Activated T-helper 2 cell treated with anti-CD3 and anti-CD28 coated beads, Interferon-gamma antibody, Interleukin-2, Interleukin-4, amounts not matched to agents 10 μg/mL and 5 μg/mL and 100 μg/mL, durations not matched to agents 14 hours and 24 hours and 36 hours (primary cell): Measurements from ENCODE around the gene MBD3L2B. TPM values are rescaled to one million over a fixed set of nuclear protein-coding genes. Genes with fewer than 3 reads are reported as not detected.
A peak's percentile ranks its signal among the peaks of the same experiment; 100 is the strongest.
"Not testable (repeated sequence)": the region's sequence is repeated elsewhere in the genome, so short reads cannot be mapped to it uniquely, and the experiment has no call there.

Experiments used
- DNase-seq: peaks from one replicate; pipeline ENCODE4 v3.0.0; 2021; ENCODE audit warnings: low spot score
- H3K27ac Mint-ChIP-seq: one replicate; pipeline ENCODE4 v1.8.0; 2021; ENCODE audit warnings: mixed read lengths
- H3K27me3 Mint-ChIP-seq: one replicate; pipeline ENCODE4 v1.8.0; 2021; ENCODE audit warnings: low read depth, mixed read lengths
- H3K36me3 Mint-ChIP-seq: one replicate; pipeline ENCODE4 v1.8.0; 2021; ENCODE audit warnings: low read depth, mixed read lengths
- H3K4me1 Mint-ChIP-seq: one replicate; pipeline ENCODE4 v1.8.0; 2021; ENCODE audit warnings: low read depth, mixed read lengths
- H3K4me3 Mint-ChIP-seq: one replicate; pipeline ENCODE4 v1.8.0; 2021; ENCODE audit warnings: low read depth, mild to moderate bottlenecking, moderate library complexity, mixed read lengths
- H3K9me3 Mint-ChIP-seq: one replicate; pipeline ENCODE4 v1.8.0; 2021; ENCODE audit warnings: mixed read lengths
- intact Hi-C: fragments of 100-400 bp; cut with micrococcal nuclease; formaldehyde crosslinking; loops from one replicate; pipeline ENCODE4 v1.15.1; 2023
- total RNA-seq: library from RNA; stranded (reverse); gene quantifications from 2 replicates; pipeline ENCODE4 v1.2.3, GENCODE V29; 2022

The MBD3L2B gene
- total RNA-seq, 1 donor from 2014 or later: not detected

DNA sequence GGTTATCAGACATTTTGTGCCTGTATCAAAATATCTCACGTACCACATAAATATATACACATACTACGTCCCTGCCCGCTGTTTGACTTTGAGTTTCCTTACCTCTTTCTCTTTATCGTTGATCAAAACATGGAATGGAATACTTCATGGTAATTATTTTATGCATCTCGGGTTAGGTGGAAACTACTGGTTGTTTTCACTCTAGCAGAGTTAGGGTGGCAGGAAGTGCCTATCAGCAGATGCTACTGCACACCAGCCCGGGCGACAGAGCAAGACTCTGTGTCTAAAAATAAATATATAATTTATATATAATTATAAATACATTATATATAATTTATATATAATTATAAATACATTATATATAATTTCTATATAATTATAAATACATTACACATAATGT, 31.7 kb upstream of the MBD3L2B start:
- H3K27ac Mint-ChIP-seq, H3K4me3 Mint-ChIP-seq, DNase-seq, H3K9me3 Mint-ChIP-seq, H3K4me1 Mint-ChIP-seq, H3K27me3 Mint-ChIP-seq, H3K36me3 Mint-ChIP-seq, intact Hi-C loops: not testable (repeated sequence)

GRCh38 chr19:7051421-7051820, 30.2 kb upstream of the MBD3L2B start:
- H3K4me1 Mint-ChIP-seq, H3K27me3 Mint-ChIP-seq, H3K9me3 Mint-ChIP-seq, intact Hi-C loops, H3K36me3 Mint-ChIP-seq, H3K4me3 Mint-ChIP-seq, DNase-seq, H3K27ac Mint-ChIP-seq: not testable (repeated sequence)

DNA sequence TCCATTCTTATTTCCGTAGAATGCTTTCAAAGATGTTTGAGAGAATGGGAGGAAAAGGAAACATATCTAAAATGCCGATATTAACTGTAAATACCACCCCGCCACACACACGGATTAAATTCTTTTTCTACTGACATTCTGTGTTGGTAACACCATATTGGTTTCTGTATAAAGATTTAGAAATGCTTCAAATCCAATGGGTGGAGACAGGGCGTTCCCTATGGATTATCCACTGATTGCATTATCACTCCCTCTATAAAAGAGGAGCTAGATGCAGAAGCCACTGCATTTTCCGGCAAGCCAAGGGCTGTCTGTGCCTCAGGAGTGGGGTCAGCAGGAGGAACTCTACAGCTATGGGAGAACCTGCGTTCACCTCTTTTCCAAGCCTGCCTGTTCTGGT, 27.8 kb upstream of the MBD3L2B start, which contains the start of gene MBD3L2:
TSS of gene MBD3L2 (plus strand) at position 301 of the 400 bp plus-strand sequence. CDS start at position 354, 53 bp downstream.
- H3K9me3 Mint-ChIP-seq, H3K4me1 Mint-ChIP-seq, intact Hi-C loops, DNase-seq, H3K27me3 Mint-ChIP-seq, H3K36me3 Mint-ChIP-seq, H3K4me3 Mint-ChIP-seq, H3K27ac Mint-ChIP-seq: not testable (repeated sequence)

- DNase-seq, H3K4me3 Mint-ChIP-seq, H3K27me3 Mint-ChIP-seq, H3K36me3 Mint-ChIP-seq, H3K9me3 Mint-ChIP-seq, H3K27ac Mint-ChIP-seq, H3K4me1 Mint-ChIP-seq, intact Hi-C loops: not testable (repeated sequence)
Observed at GRCh38 chr19:7041563-7041962, 20.3 kb upstream of the MBD3L2B start.

DNA sequence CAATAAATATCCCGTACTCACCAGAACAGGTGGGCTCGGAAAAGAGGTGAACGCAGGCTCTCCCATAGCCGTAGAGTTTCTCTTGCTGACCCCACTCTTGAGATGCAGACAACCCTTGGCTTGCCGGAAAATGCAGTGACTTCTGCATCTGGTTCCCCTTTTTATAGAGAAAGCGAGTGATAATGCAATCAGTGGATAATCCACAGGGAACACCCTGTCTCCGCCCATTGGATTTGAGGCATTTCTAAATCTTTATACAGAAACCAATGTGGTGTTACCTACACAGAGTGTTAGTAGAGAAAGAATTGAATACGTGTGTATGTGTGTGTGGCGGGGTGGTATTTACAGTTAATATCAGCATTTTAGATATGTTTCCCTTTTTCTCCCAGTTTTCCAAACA, 18.8 kb upstream of the MBD3L2B start, which contains the start of gene MBD3L4:
TSS of gene MBD3L4 (minus strand) at position 101 of the 400 bp plus-strand sequence. CDS start at position 66, 35 bp downstream.
- DNase-seq, H3K36me3 Mint-ChIP-seq, H3K27me3 Mint-ChIP-seq, H3K9me3 Mint-ChIP-seq, H3K4me1 Mint-ChIP-seq, H3K27ac Mint-ChIP-seq, H3K4me3 Mint-ChIP-seq, intact Hi-C loops: not testable (repeated sequence)

- intact Hi-C loops, H3K9me3 Mint-ChIP-seq, H3K27ac Mint-ChIP-seq, H3K27me3 Mint-ChIP-seq, DNase-seq, H3K4me1 Mint-ChIP-seq, H3K36me3 Mint-ChIP-seq, H3K4me3 Mint-ChIP-seq: not testable (repeated sequence)
Observed at GRCh38 chr19:7030278-7030677, 9.0 kb upstream of the MBD3L2B start, which contains the start of gene MBD3L5. Gene MBD3L5, plus strand, starts transcription at chr19:7030578. Its CDS starts 34 bp downstream, at chr19:7030612.

DNA sequence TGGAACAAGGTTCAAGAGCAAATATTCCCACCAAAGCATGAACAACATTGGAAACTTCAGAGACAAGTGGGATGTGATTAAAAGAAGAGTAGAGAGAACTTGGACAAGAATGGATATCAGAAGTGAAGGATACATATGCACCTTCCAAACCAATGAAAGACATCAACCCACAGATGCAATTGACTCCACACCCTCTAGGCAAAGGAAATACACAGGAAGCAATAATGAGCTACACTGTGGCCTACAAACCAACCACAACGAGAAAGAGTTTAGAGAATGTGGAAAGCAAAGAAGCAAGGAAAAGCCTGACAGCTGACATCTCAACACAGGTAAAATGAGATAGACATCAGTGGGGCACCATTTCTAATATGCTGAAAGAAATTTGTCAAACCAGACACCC, 7.6 kb upstream of the MBD3L2B start:
- H3K4me1 Mint-ChIP-seq, intact Hi-C loops, H3K27ac Mint-ChIP-seq, H3K9me3 Mint-ChIP-seq, H3K36me3 Mint-ChIP-seq, H3K4me3 Mint-ChIP-seq, H3K27me3 Mint-ChIP-seq, DNase-seq: not testable (repeated sequence)

GRCh38 chr19:7018828-7019227, 2.4 kb downstream of the MBD3L2B start:
- Mint-ChIP-seq H3K27me3 (no peaks in the 10 kb centered on the region), H3K27ac (no peak overlapping the region), H3K9me3 (peaks cover 1% of the 10 kb centered on the region), H3K36me3 (no peaks in the 10 kb centered on the region), H3K4me3 (no peak overlapping the region), H3K4me1 (peaks cover 7% of the 10 kb centered on the region)
- DNase-seq: no peak
- intact Hi-C loops: no loop called here

DNA sequence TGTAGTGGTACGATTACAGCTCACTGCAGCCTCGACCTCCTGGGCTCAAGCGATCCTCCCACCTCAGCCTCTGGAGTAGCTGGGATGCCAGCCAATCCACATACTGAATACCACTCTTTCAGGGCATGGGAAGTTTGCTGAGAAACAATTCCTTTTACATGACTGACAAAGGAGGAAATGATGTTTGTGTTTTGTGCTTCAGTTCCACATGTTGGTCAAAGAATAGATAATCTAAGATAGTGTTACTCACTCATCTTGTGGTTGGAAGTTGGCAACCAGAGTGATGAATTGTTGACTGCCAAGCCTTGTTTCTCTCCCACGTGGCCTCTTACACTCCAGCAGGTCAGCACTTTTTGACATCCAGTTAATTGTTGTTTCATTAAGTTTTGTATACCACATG, 7.6 kb downstream of the MBD3L2B start:
- H3K4me3 Mint-ChIP-seq: no peak overlapping the region
- no peaks in the 10 kb centered on the region for H3K36me3 Mint-ChIP-seq
- H3K27ac Mint-ChIP-seq: peak overlapping the region; percentile 62
- intact Hi-C loops: no loop called here
- peaks cover 32% of the 10 kb centered on the region for H3K4me1 Mint-ChIP-seq
- H3K9me3 Mint-ChIP-seq: peaks cover 8% of the 10 kb centered on the region
- H3K27me3 Mint-ChIP-seq: no peaks in the 10 kb centered on the region
- no peak for DNase-seq

- intact Hi-C loops: no loop called here
- DNase-seq: no peak
- Mint-ChIP-seq H3K9me3 (peaks cover 8% of the 10 kb centered on the region), H3K36me3 (no peaks in the 10 kb centered on the region), H3K27me3 (no peaks in the 10 kb centered on the region), H3K4me3 (no peak overlapping the region), H3K4me1 (peaks cover 38% of the 10 kb centered on the region), H3K27ac (peak overlapping the region; percentile 78)
Observed at GRCh38 chr19:7010722-7011593, 10.3 kb downstream of the MBD3L2B start.

DNA sequence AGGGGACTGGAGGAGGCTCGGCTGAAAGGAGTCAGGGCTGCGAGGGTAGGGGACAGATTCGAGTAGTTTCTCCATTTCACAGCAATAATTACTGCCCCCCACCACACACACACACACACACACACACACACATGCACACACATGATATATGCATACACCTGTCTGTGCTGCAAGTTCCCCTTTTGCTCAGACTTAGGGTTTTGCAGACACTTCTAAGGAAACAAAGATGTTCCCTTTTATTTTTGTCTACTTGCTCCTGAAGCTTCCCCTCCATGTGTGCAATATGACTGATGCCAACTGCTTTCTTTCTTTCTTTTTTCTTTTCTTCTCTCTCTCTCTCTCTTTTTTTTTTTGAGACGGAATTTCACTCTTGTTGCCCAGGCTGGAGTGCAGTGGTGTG, 13.4 kb downstream of the MBD3L2B start:
- H3K27ac Mint-ChIP-seq: no peak overlapping the region
- DNase-seq: no peak
- no peaks in the 10 kb centered on the region for H3K36me3 Mint-ChIP-seq
- peaks cover 5% of the 10 kb centered on the region for H3K9me3 Mint-ChIP-seq
- no peaks in the 10 kb centered on the region for H3K27me3 Mint-ChIP-seq
- peaks cover 27% of the 10 kb centered on the region for H3K4me1 Mint-ChIP-seq
- intact Hi-C loops: no loop called here
- no peak overlapping the region for H3K4me3 Mint-ChIP-seq

GRCh38 chr19:7006135-7006704, 15.0 kb downstream of the MBD3L2B start:
- intact Hi-C loops: no loop called here
- no peaks in the 10 kb centered on the region for H3K36me3 Mint-ChIP-seq
- no peak overlapping the region for H3K27ac Mint-ChIP-seq
- H3K4me1 Mint-ChIP-seq: peaks cover 26% of the 10 kb centered on the region
- H3K27me3 Mint-ChIP-seq: peaks cover 3% of the 10 kb centered on the region
- peaks cover 2% of the 10 kb centered on the region for H3K9me3 Mint-ChIP-seq
- no peak overlapping the region for H3K4me3 Mint-ChIP-seq
- DNase-seq: no peak

- H3K4me3 Mint-ChIP-seq: no peak overlapping the region
- intact Hi-C loops: loop anchor here (2.0 kb wide), 1 partner anchor 60 kb away; no protein-coding TSS in a partner anchor
Observed at GRCh38 chr19:7004313-7004931, 16.8 kb downstream of the MBD3L2B start.

More at GRCh38 chr19:7004313-7004931, 16.8 kb downstream of the MBD3L2B start:
- Mint-ChIP-seq H3K4me1 (peaks cover 16% of the 10 kb centered on the region), H3K36me3 (no peaks in the 10 kb centered on the region), H3K9me3 (no peaks in the 10 kb centered on the region), H3K27me3 (peaks cover 4% of the 10 kb centered on the region), H3K27ac (no peak overlapping the region)
- DNase-seq: no peak
